Testis (tissue), 2 donors: ENCODE data around the gene ANKRD11.

Source experiments
- POLR2A ChIP-seq: fragments of 450-650 bp; IDR thresholded peaks from one replicate; pipeline ENCODE4 v1.6.1; 2017; ENCODE audit warnings: antibody characterized with exemption, mild to moderate bottlenecking, moderate library complexity
- TF ChIP-seq, protein P1 (sequence below), 3 experiments: fragments of 450-650 bp in 2 of 3; fragments of 200-600 bp in 1 of 3; sonication (generic) in 1 of 3; IDR thresholded peaks; one replicate each; pipeline ENCODE4 v1.5.1; 2016 to 2019; ENCODE audit warnings: antibody characterized with exemption in 3 of 3, mild to moderate bottlenecking in 2 of 3, moderate library complexity in 1 of 3

DNA sequence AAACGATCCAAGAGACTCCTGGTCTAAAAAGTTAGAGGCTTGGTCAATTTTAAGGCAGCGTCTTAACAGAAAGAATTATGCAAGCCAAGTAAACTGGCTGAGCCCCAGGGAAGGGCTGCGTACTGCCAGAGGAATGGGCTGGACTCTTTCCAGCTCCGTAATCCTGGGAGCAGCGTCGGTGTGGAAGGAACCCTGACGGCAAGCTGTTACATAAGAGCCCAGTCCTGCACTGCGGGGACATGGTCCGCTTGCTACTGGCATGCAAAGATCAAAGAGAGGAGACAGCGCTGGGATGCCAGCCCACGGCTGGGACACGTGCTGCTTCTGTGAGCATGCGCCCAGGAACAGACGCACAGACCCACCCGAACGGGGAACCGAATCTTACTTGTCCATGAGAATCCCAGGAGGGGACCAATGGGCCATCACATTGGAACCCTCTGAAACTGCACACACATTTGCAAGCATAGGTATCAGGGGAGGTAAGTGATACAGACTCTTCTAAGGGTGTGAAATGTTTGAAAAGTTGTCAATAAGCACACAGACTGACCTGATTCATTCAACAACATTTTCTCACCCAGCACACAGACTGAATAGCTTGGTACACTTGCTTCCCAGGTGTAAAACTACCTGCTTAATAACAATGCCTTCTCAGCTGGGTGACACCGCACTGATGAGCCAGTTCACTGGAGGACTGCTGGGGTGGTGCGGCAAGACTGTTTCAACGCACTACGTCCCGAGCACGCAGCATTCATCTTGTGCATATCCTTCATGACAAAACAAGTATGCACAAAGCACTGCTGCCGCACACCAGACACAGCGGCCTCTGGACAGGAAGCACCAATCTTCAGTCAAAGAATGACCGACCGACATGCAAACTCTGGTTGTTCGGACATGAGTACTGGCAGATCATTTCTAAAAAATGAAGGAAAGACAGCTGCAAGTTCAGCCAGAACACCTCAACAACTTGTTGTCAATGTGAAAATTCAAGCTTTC lies 94.9 kb downstream of the ANKRD11 start:
- TF ChIP-seq, protein P1, sequence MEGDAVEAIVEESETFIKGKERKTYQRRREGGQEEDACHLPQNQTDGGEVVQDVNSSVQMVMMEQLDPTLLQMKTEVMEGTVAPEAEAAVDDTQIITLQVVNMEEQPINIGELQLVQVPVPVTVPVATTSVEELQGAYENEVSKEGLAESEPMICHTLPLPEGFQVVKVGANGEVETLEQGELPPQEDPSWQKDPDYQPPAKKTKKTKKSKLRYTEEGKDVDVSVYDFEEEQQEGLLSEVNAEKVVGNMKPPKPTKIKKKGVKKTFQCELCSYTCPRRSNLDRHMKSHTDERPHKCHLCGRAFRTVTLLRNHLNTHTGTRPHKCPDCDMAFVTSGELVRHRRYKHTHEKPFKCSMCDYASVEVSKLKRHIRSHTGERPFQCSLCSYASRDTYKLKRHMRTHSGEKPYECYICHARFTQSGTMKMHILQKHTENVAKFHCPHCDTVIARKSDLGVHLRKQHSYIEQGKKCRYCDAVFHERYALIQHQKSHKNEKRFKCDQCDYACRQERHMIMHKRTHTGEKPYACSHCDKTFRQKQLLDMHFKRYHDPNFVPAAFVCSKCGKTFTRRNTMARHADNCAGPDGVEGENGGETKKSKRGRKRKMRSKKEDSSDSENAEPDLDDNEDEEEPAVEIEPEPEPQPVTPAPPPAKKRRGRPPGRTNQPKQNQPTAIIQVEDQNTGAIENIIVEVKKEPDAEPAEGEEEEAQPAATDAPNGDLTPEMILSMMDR (IDR thresholded peaks at IDR 0.05): no peak
- no peak for TF ChIP-seq POLR2A
